Astrocyte of the cerebellum (primary cell): ENCODE results near the gene EDIL3.

ENCODE experiments used
- DNase-seq: peaks from one replicate; pipeline ENCODE4 v3.0.0-alpha.2; 2011; ENCODE audit warnings: low read depth
- H3K4me3 ChIP-seq: 2 replicates; pipeline ENCODE4 v1.5.1; 2011; ENCODE audit warnings: mild to moderate bottlenecking, low read depth, low read length, moderate library complexity
- in situ Hi-C: cut with HindIII; loops from 2 replicates; pipeline ENCODE4 v1.10.0; 2017; ENCODE audit warnings: low sequenced_read_pairs
- TF ChIP-seq, protein P1 (sequence below): IDR thresholded peaks from 2 replicates; pipeline ENCODE4 v1.5.1; 2012; ENCODE audit warnings: low read length, low read depth, moderate library complexity, mild to moderate bottlenecking; ENCODE audit errors: missing control alignments

EDIL3 gene

DNA sequence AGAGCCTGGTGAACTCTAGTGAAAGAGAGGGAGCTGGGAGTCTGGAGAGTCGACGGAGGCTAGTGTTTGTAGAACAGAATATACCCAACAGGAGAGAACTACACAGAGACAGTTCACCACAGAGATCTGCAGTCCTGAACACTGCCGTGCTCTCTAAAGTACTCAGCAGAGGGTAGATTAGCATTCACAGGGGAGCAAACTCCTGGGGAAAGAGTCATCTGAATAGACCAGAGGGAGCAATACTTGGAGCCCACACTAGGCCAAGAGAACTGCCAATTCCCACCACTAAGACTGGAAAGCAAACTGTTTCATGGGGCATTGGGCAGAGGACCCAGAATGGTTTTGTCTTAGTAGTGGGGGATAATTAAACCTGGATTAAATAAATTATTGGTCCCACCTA is 235.6 kb downstream of the EDIL3 start:
- no peak for DNase-seq
- in situ Hi-C loops = no loop called here
- no peak overlapping the region for H3K4me3 ChIP-seq
- TF ChIP-seq, protein P1, sequence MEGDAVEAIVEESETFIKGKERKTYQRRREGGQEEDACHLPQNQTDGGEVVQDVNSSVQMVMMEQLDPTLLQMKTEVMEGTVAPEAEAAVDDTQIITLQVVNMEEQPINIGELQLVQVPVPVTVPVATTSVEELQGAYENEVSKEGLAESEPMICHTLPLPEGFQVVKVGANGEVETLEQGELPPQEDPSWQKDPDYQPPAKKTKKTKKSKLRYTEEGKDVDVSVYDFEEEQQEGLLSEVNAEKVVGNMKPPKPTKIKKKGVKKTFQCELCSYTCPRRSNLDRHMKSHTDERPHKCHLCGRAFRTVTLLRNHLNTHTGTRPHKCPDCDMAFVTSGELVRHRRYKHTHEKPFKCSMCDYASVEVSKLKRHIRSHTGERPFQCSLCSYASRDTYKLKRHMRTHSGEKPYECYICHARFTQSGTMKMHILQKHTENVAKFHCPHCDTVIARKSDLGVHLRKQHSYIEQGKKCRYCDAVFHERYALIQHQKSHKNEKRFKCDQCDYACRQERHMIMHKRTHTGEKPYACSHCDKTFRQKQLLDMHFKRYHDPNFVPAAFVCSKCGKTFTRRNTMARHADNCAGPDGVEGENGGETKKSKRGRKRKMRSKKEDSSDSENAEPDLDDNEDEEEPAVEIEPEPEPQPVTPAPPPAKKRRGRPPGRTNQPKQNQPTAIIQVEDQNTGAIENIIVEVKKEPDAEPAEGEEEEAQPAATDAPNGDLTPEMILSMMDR = no peak

- no peak overlapping the region for H3K4me3 ChIP-seq
- in situ Hi-C loops = no loop called here
- no peak for DNase-seq
- TF ChIP-seq, protein P1 = no peak
These were observed 236.0 kb downstream of the EDIL3 start for GRCh38 chr5:84148651-84149050.

- in situ Hi-C loops = no loop called here
- no peak for DNase-seq
- TF ChIP-seq, protein P1 = no peak
- H3K4me3 ChIP-seq = no peak overlapping the region
These were observed 247.1 kb downstream of the EDIL3 start for GRCh38 chr5:84137541-84137940.

DNA sequence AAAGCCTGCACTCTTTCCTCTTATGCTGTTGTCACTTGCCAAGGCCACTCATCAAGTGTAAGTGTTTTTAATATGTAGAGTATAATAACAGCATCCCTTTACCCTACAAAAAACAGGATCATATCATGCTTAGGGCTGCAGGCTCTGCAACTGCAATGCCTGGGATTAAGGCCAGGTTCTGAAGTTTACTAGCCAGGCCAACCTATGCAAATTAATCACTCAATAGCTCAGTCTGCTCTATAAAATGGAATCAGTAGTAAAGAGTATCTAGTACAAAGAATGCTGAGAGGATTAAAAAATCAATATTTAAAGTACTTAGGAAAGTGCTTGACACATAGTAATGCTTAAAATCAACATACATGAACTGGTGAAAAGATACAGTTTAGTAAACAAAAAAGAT is 253.3 kb downstream of the EDIL3 start:
- H3K4me3 ChIP-seq = no peak overlapping the region
- TF ChIP-seq, protein P1 = no peak
- no peak for DNase-seq
- in situ Hi-C loops = no loop called here

DNA sequence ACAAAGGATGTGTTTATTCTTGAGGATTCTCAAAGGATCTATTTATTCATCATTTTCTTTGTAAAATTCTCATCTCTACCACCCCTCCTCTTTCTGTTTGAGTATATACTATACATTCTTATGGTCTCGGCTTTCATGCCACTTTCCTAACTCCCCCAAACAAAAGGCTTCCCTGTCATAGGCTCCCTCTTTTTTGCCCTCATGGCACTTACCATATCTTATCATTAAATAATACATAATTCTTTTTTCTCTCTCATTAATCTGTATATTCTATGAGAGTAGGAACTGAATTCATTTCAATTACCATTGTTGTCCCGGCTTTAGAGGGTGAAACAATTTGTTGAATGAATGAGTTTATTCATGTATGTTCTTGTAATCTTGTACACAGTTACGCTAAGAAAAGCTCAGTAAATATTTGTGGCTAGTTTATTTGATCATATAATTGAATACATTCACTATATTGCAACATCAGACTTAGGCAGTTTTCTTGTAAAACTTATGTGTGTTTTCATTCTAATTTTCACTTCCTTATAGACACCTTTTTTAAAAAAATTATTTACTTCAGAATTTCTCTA is 254.6 kb downstream of the EDIL3 start:
- H3K4me3 ChIP-seq = no peak overlapping the region
- no peak for DNase-seq
- in situ Hi-C loops = no loop called here
- TF ChIP-seq, protein P1 = no peak

- no peak for DNase-seq
- in situ Hi-C loops = no loop called here
- H3K4me3 ChIP-seq = no peak overlapping the region
- TF ChIP-seq, protein P1 = no peak
These were observed 259.5 kb downstream of the EDIL3 start for GRCh38 chr5:84125216-84125615.
